Skeletal muscle tissue (tissue), 4 donors: Measurements from ENCODE around the gene MX1. TPM values are rescaled to one million over a fixed set of nuclear protein-coding genes. Genes with fewer than 3 reads are reported as not detected.

ENCODE experiments used
- H3K27ac ChIP-seq: one replicate; pipeline ENCODE4 v1.7.0; 2013; ENCODE audit warnings: mild to moderate bottlenecking, low read depth, low read length, inconsistent platforms
- H3K27me3 ChIP-seq, 3 donors: one replicate each; pipeline ENCODE4 v1.7.0; 2013; ENCODE audit warnings: low read length in 3 of 3; ENCODE audit not compliant: control insufficient read depth in 3 of 3, insufficient read depth in 3 of 3
- H3K36me3 ChIP-seq, 3 donors: one replicate each; pipeline ENCODE4 v1.7.0; 2013; ENCODE audit warnings: low read length in 3 of 3; ENCODE audit not compliant: control insufficient read depth in 3 of 3, insufficient read depth in 3 of 3
- H3K4me1 ChIP-seq, 3 donors: one replicate each; pipeline ENCODE4 v1.7.0; 2013; ENCODE audit warnings: low read length in 3 of 3, mild to moderate bottlenecking in 3 of 3; ENCODE audit not compliant: control insufficient read depth in 3 of 3, insufficient read depth in 3 of 3
- H3K4me3 ChIP-seq, 3 donors: one replicate each; pipeline ENCODE4 v1.7.0; 2013; ENCODE audit warnings: low read length in 3 of 3
- H3K9ac ChIP-seq, 3 donors: one replicate each; pipeline ENCODE4 v1.7.0; 2013; ENCODE audit warnings: low read length in 3 of 3, mild to moderate bottlenecking in 3 of 3, moderate library complexity in 2 of 3, low read depth in 1 of 3
- H3K9me3 ChIP-seq, 3 donors: one replicate each; pipeline ENCODE4 v1.7.0; 2013; ENCODE audit warnings: low read length in 3 of 3; ENCODE audit not compliant: control insufficient read depth in 3 of 3
- total RNA-seq: library from RNA; depleted of rRNA; stranded (reverse); fragments of >200 nt; gene quantifications from one replicate; pipeline ENCODE4 v1.2.3, GENCODE V29; 2014
- donor health status: Osteomylitis.

Gene MX1
- total RNA-seq, 1 donor from 2014 or later = 11.0 TPM

DNA sequence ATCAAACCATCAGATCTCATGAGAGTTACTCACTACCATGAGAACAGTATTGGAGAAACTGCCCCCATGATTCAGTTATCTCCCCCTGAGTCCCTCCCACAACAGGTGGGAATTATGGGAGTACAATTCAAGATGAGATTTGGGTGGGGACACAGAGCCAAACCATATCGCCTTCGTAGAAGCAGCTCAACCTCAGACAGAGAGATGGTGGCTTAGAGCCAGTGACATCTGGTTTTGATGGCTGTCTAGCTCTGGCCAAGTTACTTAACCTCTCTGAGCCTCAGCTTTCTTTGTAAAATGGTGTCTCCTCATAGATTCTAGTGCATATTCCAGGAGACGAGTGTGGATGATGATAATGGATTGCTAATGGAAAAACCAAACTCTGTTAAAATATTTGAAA is 27.2 kb downstream of the MX1 start:
- Histone ChIP-seq H3K4me3 (no peak overlapping the region), H3K4me1 (no peaks in the 10 kb centered on the region), H3K9ac (no peak overlapping the region), H3K36me3 (peaks cover 0 to 15% (median 0%) of the 10 kb centered on the region in 3 donors), H3K27ac (no peak overlapping the region), H3K27me3 (peaks cover 0 to 3% (median 0%) of the 10 kb centered on the region in 3 donors), H3K9me3 (no peaks in the 10 kb centered on the region)

DNA sequence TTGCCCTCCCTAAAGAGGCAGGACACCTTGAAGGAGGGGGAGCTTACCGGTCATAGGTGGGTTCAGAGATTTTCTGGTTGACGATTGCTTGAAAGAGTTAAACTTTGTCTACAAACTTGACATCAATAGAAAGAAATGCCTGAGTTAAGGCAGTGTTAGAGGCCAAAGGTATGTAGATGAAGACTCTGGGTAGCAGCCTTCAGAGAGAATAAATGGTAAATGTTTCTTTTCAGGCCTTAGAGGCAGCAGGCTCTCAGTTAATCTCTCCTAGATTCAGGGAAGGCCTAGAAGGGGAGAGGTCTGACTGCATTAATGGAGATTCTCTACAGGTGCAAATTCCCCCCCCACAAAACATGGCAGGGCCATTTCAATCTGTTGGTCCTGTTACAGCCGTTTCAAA is 27.7 kb downstream of the MX1 start:
- Histone ChIP-seq H3K9ac (no peak overlapping the region), H3K4me3 (no peak overlapping the region), H3K36me3 (peaks cover 0 to 15% (median 3%) of the 10 kb centered on the region in 3 donors), H3K9me3 (no peaks in the 10 kb centered on the region), H3K4me1 (no peaks in the 10 kb centered on the region), H3K27ac (no peak overlapping the region), H3K27me3 (peaks cover 0 to 3% (median 0%) of the 10 kb centered on the region in 3 donors)

DNA sequence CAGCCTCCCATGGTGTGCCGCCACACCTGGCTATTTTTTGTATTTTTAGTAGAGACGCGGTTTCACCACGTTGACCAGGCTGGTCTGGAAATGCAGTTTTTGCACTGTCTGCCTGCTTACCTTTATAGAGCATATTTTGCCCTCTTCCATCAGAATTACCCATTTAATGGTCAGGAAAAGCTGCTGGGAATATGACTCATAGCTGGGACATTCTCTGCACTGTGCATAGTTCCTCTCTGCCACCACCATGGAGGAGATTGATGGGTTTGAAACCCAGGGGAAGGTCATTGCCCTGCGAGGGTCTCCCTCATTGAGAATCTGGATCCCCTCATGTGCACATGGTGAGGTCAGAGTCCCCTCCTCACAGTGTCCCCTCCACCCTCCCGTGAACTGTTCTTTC is 32.1 kb downstream of the MX1 start:
- Histone ChIP-seq H3K9me3 (no peaks in the 10 kb centered on the region), H3K36me3 (peaks cover 0 to 10% (median 4%) of the 10 kb centered on the region in 3 donors), H3K27me3 (no peaks in the 10 kb centered on the region), H3K4me1 (no peaks in the 10 kb centered on the region), H3K9ac (no peak overlapping the region), H3K27ac (no peak overlapping the region), H3K4me3 (no peak overlapping the region)

DNA sequence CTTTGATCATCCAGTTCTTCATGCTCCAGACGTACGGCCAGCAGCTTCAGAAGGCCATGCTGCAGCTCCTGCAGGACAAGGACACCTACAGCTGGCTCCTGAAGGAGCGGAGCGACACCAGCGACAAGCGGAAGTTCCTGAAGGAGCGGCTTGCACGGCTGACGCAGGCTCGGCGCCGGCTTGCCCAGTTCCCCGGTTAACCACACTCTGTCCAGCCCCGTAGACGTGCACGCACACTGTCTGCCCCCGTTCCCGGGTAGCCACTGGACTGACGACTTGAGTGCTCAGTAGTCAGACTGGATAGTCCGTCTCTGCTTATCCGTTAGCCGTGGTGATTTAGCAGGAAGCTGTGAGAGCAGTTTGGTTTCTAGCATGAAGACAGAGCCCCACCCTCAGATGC is 32.5 kb downstream of the MX1 start:
- Histone ChIP-seq H3K4me1 (no peaks in the 10 kb centered on the region), H3K9ac (no peak overlapping the region), H3K36me3 (peaks cover 0 to 10% (median 4%) of the 10 kb centered on the region in 3 donors), H3K27me3 (no peaks in the 10 kb centered on the region), H3K9me3 (no peaks in the 10 kb centered on the region), H3K4me3 (no peak overlapping the region), H3K27ac (no peak overlapping the region)

DNA sequence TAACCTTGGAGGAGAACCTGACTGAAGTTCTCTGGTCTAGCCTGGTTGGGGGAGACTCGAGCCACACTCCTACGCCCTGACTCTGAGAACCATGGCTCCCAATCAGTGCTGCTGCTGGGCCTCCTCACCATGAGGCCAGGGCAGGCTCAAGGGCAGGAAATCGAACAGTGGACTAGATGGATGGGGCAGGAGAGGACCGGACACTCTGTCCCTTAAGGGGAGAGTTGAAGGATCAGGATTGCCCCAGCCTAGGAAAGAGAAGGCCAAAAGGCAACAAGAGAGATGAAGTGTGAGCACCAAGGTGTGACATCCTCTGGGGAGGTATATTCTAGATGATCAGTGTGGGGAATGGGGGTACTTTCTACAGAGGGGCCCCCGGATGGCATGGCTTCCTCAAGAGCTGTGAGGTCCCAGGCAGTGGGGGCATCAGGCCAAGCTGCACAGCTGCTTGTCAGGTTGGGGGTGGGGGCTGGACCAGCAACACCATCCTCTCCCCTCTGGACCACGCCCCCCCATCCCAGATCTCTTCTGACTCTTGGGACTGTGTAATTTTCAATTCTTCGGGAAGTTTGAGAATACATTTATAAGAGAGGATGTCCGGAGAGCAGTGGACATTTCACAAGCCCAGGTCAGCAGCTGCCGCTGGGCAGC is 34.0 kb downstream of the MX1 start:
- Histone ChIP-seq H3K9ac (no peak overlapping the region), H3K4me3 (no peak overlapping the region), H3K27me3 (peaks cover 0 to 4% (median 0%) of the 10 kb centered on the region in 3 donors), H3K27ac (no peak overlapping the region), H3K4me1 (no peaks in the 10 kb centered on the region), H3K9me3 (no peaks in the 10 kb centered on the region), H3K36me3 (peaks cover 0 to 10% (median 4%) of the 10 kb centered on the region in 3 donors)

DNA sequence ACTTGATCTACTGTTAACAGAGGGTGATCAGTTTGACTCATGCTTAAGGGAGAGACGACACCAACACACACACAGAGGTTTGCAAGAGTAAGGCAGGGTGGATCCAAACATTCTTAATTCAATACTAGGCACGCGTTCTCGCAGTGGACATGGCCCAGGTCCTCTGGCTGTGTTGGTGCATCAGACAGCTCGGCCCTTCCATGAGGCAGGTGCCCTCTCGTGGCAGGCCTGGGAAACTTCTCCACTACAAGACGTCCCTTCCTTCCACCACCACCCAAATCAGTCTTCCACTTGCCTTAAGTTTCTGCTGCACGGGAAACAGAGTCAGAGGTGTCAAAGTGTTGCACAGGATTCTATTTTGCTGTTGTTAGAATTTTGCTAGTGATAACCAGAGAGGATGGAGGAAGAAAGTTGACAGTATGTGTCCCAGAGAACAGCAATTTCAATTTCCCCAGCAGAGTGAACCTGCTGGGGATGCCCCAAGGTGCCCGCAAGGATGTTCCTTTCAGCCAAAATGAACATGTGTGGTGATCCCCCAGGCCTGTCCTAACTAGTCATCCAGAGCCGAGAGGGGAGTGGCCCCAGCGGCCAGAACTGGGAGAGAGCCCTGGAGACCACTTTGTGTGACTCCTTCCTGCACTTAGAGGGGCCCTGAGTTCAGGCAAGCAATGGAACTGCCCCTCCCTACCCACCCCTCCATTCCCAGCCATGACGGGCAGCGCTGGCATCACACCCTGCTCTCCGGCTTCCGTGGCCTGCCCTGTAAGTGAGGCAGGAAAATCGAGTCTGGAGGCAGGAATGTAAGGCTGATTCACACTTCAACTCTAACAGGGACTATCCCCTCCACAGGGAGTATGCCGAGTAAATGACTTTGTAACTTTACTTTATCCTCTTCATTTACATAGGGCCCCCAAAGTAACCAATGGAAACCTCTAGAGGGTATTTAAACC is 34.8 kb downstream of the MX1 start:
- no peaks in the 10 kb centered on the region for H3K9me3 ChIP-seq
- peaks cover 0 to 4% (median 2%) of the 10 kb centered on the region in 3 donors for H3K36me3 ChIP-seq
- H3K9ac ChIP-seq = no peak overlapping the region
- H3K27ac ChIP-seq = no peak overlapping the region
- H3K4me3 ChIP-seq = no peak overlapping the region
- peaks cover 0 to 12% (median 3%) of the 10 kb centered on the region in 3 donors for H3K27me3 ChIP-seq
- H3K4me1 ChIP-seq = no peaks in the 10 kb centered on the region

DNA sequence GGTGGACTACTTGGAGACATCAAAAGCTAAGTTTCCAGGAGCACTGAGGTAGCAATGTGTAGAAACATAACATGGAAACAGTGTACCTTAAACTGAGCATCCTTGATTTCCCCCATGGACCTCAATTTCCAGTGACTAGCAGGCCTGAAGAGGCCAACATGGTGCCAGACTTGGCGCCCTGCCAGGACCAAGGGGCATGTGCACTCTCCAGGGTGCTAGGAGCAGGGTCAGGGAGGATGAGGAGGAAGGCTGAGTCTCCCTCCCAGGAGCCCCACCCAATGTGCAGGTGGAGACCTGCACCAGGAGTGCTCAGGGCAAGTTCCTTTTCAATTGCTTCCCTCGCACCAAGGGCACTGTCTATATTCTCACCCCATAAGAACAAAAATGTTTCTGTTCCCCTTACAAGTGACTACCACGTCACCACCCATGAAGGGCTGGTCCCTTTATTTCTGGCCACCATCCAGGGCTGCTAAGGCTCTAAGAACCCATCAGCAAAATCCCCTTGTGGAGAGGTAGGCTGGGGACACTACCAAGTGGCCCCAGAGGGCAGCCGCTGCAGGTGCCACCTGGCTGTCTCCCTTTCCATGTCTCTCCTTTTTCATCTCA is 39.2 kb downstream of the MX1 start:
- peaks cover 6 to 45% (median 24%) of the 10 kb centered on the region in 3 donors for H3K27me3 ChIP-seq
- no peak overlapping the region for H3K9ac ChIP-seq

DNA sequence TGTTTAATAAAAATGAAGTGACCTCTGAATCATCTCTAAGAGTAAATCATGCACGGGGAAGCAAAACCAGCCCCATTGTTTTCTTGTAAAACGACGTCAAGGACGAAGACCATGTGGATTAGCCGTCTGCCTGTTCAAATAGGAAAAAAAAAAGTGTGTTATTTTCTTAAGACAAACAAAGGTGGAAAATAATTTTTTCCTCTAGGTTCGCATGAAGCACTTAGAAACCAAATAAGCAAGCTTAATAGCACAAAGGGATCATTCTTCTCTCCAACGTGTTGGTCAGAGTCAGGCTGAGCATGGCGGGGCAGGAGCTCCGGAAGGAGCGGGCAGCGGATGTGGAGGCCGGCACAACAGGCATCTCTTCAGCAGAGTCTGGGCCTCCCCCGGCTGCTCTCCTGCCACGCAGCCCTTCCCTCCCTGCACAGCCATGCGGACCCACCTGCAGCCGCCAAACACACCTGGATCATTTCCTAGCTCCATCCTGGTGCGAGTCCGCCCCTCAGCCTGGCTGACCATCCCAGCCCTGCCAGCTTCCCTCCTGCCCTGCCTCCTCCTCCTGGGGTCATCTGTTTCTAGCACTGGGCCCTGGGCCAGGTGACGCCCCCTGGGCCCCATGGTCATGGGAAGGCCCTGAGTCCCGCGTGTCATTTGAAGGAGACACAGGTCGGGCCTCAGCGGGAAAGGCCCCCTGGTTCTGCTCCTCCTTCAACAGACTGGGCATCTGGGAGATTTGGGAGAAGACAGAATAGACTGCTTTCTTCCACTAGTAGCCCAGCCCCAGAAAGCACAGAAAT is 40.2 kb downstream of the MX1 start:
- Histone ChIP-seq H3K9me3 (no peaks in the 10 kb centered on the region), H3K4me1 (no peaks in the 10 kb centered on the region), H3K36me3 (no peaks in the 10 kb centered on the region), H3K9ac (no peak overlapping the region), H3K4me3 (no peak overlapping the region), H3K27me3 (peaks cover 10 to 54% (median 33%) of the 10 kb centered on the region in 3 donors), H3K27ac (no peak overlapping the region)

More for the DNA sequence above, 39.2 kb downstream of the MX1 start:
- Histone ChIP-seq H3K36me3 (no peaks in the 10 kb centered on the region), H3K27ac (no peak overlapping the region), H3K9me3 (no peaks in the 10 kb centered on the region), H3K4me1 (no peaks in the 10 kb centered on the region), H3K4me3 (no peak overlapping the region)

DNA sequence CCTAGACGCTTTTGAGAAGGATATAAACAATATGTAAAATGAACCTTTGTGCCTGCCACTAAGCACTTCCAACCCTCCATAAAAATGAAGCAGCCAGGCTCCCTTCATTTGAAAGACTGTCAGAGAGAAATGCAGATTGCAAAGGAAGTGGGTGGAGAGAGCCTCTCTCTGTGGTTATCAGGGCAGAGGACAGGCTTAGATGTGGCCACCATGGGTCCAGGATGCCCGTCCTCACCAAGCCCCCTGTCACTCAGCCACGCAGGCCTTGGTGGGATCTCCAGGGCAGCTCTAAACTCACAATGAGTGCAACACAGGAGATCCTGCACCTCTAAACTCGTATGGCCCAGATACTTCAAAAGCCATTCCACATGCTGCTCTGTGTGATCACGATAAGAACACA is 44.0 kb downstream of the MX1 start:
- Histone ChIP-seq H3K9me3 (no peaks in the 10 kb centered on the region), H3K27ac (no peak overlapping the region), H3K4me1 (no peaks in the 10 kb centered on the region), H3K27me3 (peaks cover 21 to 69% (median 49%) of the 10 kb centered on the region in 3 donors), H3K4me3 (no peak overlapping the region), H3K9ac (no peak overlapping the region), H3K36me3 (no peaks in the 10 kb centered on the region)
